Left lobe of liver (tissue), 2 donors: ENCODE data around the gene RBP4. TPM values are rescaled to one million over a fixed set of nuclear protein-coding genes. Genes with fewer than 3 reads are reported as not detected.
"Not testable (repeated sequence)": the region's sequence is repeated elsewhere in the genome, so short reads cannot be mapped to it uniquely, and the experiment has no call there.

Experiments used
- ATAC-seq: fragments of 200-7000 bp; cut with Tn5 transposase; one replicate; pipeline ENCODE4 v1.9.1; 2020; ENCODE audit warnings: mild to moderate bottlenecking, moderate library complexity
- DNase-seq: peaks from one replicate; pipeline ENCODE4 v3.0.0-alpha.2; 2020; ENCODE audit warnings: low spot score
- total RNA-seq: library from RNA; stranded (reverse); gene quantifications from one replicate; pipeline ENCODE4 v1.2.1, GENCODE V29; 2021
- donor health status: DM: no; HTN: no; CAD: no; lungs with moderate emphysema.
- donor health status: DM: no; HTN: yes; CAD: no.

RBP4 gene
- total RNA-seq, 1 donor from 2014 or later = 6,485 TPM

DNA sequence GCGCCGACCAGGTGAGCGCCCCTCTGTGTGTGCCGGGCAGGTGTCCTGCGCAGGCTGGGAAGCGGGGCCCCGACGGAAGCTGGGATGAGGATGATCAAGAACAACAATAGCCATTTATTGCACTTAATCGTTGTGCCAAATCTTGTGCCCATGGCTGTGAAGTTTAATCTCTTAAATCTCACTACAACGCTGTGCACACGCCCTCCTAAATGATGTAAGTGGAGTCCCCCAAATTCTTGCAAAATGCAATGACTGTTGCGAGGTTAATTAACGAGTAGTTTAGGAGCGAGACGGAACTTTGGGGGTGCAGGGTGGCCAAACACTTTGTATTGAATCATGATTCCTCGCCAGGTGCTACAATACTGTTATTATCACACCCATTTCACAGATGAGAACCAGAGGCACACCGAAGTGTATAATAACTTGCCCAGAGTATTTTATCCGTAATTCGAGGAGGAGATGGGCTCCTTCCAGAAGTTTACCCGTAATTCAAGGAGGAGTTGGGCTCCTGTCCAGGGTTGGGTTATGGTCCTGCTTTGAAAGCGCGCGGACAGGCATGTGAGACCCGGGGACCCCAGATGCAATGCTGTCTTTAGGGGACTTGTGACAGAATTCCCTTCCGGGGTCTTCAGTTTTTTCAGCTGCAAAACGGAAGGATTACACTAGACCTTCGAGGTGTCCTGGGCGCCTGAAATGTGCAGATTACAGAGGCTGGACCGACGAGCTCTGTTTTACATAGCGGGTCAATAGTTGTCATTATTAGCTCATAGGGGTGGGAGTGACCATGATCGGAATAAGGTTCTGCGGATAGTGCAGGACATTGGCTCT, 33.5 kb downstream of the RBP4 start:
- DNase-seq = no peak
- ATAC-seq = peak; percentile 12

DNA sequence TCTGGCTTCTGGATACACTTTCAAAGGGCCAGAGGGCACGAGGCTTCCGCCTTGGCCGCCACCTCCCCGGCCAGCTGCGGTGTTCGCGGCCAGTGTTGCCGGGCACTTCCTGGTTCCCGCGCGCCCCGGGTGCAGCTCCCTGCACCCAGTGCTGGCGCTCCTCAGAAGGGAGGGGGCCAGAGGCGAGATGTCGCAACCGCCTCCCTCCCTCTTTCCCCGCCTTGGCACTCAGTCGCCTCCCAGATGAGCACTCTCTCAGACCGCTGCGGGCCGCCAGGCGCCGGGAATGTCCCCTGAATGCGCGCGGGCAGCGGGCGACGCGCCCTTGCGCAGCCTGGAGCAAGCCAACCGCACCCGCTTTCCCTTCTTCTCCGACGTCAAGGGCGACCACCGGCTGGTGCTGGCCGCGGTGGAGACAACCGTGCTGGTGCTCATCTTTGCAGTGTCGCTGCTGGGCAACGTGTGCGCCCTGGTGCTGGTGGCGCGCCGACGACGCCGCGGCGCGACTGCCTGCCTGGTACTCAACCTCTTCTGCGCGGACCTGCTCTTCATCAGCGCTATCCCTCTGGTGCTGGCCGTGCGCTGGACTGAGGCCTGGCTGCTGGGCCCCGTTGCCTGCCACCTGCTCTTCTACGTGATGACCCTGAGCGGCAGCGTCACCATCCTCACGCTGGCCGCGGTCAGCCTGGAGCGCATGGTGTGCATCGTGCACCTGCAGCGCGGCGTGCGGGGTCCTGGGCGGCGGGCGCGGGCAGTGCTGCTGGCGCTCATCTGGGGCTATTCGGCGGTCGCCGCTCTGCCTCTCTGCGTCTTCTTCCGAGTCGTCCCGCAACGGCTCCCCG, 34.4 kb downstream of the RBP4 start, which contains the start of gene FFAR4:
Gene FFAR4, plus strand, starts transcription at position 231 of the 842 bp plus-strand sequence. Its CDS starts 56 bp downstream, at position 287.
- peak; percentile 69 for ATAC-seq
- no peak for DNase-seq

DNA sequence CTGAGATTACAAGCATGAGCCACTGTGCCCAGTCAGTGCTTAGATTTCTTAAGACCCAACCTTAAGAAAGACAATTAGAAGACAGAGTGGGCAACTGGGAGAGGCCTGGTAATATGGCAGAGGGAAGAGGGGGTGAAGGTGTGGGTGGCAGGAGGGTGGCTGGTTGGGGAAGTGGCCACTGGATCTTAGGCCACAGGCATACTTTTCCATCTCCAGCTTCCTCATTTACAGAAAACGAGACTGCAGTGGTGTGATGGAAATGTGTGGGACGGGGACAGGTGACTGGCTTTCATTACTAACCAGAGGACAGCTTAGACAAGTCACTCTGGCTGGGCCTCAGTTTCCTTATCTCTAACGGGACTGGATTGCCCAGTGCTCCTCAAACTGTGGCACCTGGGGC, 35.6 kb downstream of the RBP4 start:
- DNase-seq (no peak), ATAC-seq (no peak)

DNA sequence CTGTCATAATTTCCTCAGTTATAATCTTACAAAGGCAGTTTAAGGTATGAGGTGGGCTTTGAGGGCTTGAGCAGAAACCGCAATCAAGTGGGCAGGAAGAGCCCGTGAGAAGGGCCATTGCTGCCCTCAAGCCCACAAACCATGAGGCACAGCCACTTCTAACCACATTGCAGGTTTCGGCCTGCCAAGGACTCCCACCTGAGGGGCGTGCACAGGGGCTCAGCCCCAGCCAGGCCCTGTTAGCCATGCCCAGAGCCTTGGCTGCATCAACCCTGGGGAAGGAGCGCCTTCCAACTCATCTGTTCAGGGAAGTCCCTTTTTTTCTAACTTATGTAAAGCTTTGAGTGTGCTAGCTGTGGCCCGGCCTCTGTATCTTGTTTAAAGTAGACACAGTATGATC, 40.5 kb downstream of the RBP4 start:
- ATAC-seq = no peak
- no peak for DNase-seq

DNA sequence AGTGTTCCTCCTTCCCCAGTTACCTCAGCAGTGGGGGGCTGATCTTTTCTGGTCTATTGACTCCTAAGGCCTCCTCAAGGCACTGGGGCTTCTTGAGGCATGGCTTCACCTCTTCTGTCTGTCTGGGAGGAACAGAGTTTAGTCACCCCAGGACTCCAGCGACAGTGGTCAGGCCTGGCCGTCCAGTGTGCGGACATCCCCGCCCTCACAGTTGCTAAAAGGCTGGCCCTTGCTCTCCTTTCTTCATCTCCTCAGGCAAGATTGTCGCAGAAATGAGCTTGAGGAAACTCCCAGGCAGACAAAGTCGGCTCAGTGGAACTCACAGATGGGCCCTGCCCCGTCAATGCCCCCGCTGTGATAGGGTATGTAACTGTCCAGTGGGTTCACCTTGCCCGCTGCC, 41.5 kb downstream of the RBP4 start:
- no peak for ATAC-seq

DNA sequence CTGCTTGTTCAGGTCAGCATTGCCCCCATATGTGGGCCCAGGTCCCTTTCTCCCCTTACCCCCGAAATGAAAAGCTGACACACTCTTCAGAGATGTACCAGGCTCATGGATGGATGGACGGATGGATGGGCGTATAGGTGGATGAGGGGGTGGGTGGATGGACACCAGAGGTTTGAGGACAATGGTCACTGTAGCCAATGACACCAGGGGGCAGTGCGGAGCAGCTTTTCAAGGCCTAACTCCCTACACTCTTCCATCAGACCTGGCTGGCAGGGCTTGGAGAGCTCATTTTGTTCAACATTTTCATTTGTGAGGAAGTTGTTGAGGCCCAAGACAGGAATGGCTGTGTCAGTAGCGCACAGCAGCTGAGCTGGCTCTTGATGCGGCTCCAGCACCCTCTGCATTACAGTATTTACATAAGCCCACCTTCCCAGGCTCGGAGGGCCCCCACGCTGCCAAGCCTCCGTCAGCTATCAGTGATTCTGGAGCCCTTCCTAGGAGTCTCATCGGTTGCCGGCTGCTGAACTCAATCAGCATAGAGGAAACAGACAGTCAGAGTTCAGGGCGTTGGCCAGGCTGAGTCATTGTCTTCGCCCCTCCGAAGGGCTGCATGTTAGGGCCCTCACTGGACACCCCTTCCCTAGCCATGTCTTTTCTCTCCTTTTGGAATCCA, 46.1 kb downstream of the RBP4 start:
- ATAC-seq (peak; percentile 94), DNase-seq (peak; percentile 79)

More for the DNA sequence above, 41.5 kb downstream of the RBP4 start:
- DNase-seq = no peak

DNA sequence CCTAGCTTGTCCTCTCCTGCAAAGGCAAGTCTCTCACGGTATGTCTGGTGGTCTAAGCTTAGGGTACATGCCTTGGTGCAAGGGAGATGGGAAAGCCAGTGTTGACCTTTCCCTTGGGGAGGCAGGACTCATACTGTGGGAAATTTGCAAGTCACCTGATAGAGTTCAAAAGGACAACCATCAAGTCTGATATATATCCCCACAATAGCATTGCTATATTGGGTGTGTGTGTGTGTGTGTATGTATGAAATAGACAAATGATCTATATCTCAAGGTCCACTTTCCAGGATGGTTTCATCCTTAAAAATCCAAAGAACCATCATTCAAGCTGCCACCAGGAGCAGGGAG, 46.7 kb downstream of the RBP4 start:
- DNase-seq (no peak), ATAC-seq (peak; percentile 3)

DNA sequence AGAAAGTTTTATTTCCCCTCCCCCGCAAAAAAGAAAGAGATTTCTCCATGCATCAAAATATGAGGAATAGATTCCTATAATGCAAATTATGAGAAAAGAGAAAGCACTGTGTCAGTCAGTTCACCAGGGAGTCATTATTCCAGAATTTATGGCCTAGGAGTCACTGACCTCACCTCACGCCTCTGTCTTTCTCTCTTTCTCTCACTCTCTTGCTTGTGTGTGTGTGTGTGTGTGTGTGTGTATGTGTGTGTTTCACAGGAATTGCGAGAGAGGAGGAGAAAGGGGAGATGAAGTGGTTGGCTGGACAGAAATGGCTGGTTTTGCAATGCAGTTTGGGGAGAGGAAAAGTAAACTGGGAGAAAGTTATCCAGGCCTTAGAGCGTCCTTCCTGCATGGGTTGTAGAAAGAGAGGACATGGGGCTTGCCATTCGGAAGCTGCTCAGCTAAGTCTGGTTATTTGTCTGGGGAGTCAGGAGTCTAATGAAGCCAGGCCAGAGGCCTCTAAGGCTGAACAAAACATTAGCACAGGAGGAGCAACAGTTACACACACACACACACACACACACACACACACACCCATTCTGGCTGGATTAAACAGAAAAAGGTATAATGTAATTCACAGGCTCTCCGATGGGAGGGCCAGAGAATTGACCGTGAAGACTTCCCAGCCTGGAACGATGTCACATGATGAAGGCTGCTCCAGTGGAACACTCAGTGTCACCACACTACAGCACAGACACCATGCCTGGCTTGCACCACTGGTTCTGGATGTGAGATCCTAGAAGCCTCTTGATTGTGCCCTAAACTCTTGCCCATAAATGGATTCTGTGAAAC, 47.3 kb downstream of the RBP4 start:
- DNase-seq = no peak
- peak; percentile 61 for ATAC-seq

DNA sequence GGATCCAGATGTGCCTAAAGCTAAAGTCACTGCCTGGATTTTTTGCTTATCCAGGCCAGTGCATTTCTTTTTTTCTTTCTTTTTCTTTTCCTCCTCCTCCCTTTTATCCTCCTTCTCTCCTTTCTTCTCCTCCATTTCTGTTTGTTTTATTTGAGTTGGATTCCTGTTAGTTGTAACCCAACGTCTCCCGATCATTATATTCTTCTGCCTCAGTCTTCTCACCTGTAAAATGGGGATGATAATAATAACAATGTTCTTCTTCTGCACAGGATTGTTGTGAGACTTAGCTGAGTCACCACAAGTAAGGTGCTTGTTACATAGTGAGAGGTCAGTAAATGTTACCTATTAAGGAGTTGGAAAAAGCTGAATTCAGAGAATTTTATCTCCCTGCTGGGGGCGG, 48.3 kb downstream of the RBP4 start:
- DNase-seq = no peak
- no peak for ATAC-seq

DNA sequence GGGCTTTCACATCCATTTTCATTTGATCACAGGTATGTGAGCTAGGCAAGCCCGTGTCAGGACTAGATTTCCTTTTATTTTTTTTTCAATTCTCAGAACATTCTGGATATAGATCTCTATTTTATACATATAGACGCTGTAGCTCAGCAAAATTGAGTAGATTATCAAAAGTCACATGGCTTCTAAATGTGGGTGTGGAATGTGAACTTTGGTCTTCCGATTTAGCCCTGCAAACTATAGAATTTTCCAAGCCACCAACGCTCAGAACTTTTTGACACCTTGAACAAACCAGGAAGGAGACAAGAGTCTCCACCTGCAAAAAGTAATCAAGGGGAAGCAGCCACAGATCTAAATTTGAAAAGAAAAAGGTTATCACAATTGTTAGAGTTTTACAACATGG, 50.4 kb downstream of the RBP4 start:
- ATAC-seq = no peak
- no peak for DNase-seq

DNA sequence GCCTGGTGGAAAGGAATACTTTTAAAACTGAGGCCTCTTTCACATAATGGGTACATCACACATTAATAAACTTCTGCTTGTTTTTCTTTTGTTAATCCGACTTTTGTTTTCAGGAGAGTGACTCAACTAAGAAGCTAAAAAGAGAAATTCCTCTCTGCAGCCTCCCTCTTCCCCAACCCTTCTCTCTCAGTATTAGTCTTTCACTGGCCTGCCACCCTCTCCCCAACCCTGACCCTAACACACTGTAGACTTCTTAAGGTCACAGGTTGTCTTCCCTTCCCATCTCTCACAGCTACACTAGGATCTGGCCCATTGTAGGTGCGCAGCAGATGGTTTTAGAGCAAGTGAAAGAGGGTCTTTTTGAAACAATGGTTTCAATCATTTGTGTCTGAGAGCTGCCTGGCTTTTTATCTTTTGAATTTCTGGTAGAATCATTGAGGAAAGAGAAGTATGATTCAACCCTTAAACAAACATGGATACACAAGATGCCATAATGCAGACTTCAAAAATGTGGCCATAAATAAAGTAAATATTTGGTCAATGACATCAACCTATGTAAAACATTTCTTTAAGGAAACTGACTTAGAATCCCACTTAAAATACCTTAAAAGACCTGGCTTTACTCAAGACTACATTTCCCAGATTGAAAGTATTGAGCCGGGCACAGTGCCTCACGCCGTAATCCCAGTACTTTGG, 52.5 kb downstream of the RBP4 start:
- no peak for ATAC-seq

DNA sequence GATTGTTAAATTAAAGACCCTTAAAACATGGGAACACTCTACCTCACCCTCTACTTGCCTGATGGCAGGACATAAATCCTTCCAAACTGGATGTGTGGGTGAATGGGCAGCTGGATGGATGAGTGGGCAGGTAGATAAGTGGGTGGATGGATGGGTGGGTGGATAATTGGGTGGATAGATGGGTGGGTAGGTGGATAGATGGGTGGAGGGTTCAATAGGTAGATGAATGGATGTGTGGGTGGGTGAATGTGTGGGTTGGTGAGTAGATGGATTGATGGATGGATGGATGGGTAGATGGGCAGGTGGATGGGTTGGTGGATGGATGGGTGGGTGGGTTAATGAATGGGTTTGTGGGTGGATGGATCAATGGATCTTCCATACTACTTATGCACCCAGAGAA, 53.5 kb downstream of the RBP4 start:
- ATAC-seq (no peak), DNase-seq (no peak)

More for the DNA sequence above, 52.5 kb downstream of the RBP4 start:
- no peak for DNase-seq

DNA sequence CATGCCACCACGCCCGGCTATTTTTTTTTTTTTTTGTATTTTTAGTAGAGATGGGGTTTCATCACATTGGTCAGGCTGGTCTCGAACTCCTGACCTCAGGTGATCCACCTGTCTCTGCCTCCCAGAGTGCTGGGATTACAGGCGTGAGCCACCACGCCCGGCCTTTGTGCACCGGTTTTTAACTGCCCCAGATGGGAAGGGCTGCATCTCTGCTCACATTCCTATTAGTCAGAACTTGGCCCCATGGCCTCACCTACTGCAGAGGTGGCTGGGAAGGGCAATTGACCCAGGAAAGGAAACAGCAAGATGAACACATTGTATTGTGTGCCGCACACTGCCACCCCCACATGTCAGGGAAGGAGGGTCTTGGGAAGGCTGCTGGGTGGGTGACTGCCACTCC, 54.0 kb downstream of the RBP4 start:
- not testable (repeated sequence) for ATAC-seq, DNase-seq

DNA sequence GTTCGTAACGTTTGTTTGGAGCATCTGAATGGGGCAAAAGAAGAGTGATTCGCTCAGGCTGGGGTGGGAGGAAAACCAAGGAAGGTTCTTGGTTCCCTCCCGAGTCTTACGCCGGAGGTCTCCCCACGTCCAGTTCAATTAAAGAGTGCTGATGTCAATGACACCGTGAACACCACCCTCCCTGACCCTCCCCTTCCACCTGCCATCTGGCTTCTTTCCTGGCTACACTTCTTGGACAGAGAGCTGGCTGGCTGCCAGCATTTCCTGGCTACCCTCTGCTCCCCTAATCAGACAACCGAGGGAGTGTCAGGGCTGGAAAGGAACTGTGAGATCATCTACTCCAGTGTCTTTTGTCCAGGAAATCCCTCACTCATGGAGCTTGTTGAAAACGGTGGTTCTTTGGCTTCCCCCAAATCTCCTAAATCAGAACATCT, 58.7 kb downstream of the RBP4 start:
- ATAC-seq = peak; percentile 83
- DNase-seq = peak; percentile 71

Other genes starting within 250 kb of the RBP4 start
- 3.2 TPM for gene MYOF, start 118.9 kb downstream of the RBP4 start, total RNA-seq
- 0.08 TPM for gene CEP55, start 104.6 kb downstream of the RBP4 start, total RNA-seq
- 0.25 TPM for gene FFAR4, start 34.6 kb downstream of the RBP4 start, total RNA-seq
- gene PDE6C, start 11.3 kb upstream of the RBP4 start, total RNA-seq = not detected
- 2.9 TPM for gene FRA10AC1, start 101.4 kb upstream of the RBP4 start, total RNA-seq
- gene LGI1, start 156.7 kb upstream of the RBP4 start, total RNA-seq = 0.75 TPM